Astrocyte (in vitro differentiated cells and primary cell): ENCODE data around the gene BICDL1. TPM values are rescaled to one million over a fixed set of nuclear protein-coding genes. Genes with fewer than 3 reads are reported as not detected.

Experiments
- DNase-seq: peaks from one replicate; pipeline ENCODE4 v3.0.0-alpha.2; 2010; ENCODE audit warnings: low read depth
- FAIRE-seq: peaks from 2 replicates; lab custom pipeline; 2011; peaks lifted over from hg19 to GRCh38; lab: Jason Lieb, UNC
- H2AFZ ChIP-seq: 2 replicates; pipeline ENCODE4 v1.6.0; 2012; ENCODE audit warnings: low read depth, low read length, inconsistent platforms
- H3K27ac ChIP-seq: 2 replicates; pipeline ENCODE4 v1.5.1; 2011; ENCODE audit warnings: low read depth, low read length, inconsistent platforms
- H3K27me3 ChIP-seq: 2 replicates; pipeline ENCODE4 v1.6.0; 2011; ENCODE audit warnings: low read length, inconsistent platforms; ENCODE audit not compliant: insufficient read depth
- H3K36me3 ChIP-seq: 2 replicates; pipeline ENCODE4 v1.5.1; 2011; ENCODE audit warnings: low read length, inconsistent platforms; ENCODE audit not compliant: insufficient read depth
- H3K4me1 ChIP-seq: 2 replicates; pipeline ENCODE4 v1.5.1; 2011; ENCODE audit warnings: low read length, inconsistent platforms; ENCODE audit not compliant: insufficient read depth
- H3K4me2 ChIP-seq: 2 replicates; pipeline ENCODE4 v1.6.0; 2012; ENCODE audit warnings: low read length, inconsistent platforms
- H3K4me3 ChIP-seq: 2 replicates; pipeline ENCODE4 v1.5.1; 2011; ENCODE audit warnings: low read depth, mild to moderate bottlenecking, low read length, inconsistent platforms; ENCODE audit not compliant: insufficient read depth
- H3K79me2 ChIP-seq: 2 replicates; pipeline ENCODE4 v1.6.0; 2012; ENCODE audit warnings: mild to moderate bottlenecking, low read length, inconsistent platforms; ENCODE audit not compliant: insufficient read depth
- H3K9ac ChIP-seq: 2 replicates; pipeline ENCODE4 v1.6.0; 2012; ENCODE audit warnings: mild to moderate bottlenecking, low read length, inconsistent platforms
- H3K9me3 ChIP-seq: 2 replicates; pipeline ENCODE4 v1.5.1; 2012; ENCODE audit warnings: low read depth, mild to moderate bottlenecking, low read length, inconsistent platforms; ENCODE audit not compliant: insufficient read depth
- H4K20me1 ChIP-seq: 2 replicates; pipeline ENCODE4 v1.6.0; 2012; ENCODE audit warnings: low read length, inconsistent platforms; ENCODE audit not compliant: insufficient read depth
- H3K27ac Mint-ChIP-seq: one replicate; pipeline ENCODE4 v1.8.0; 2021; ENCODE audit warnings: mild to moderate bottlenecking, mixed read lengths; ENCODE audit not compliant: unreplicated experiment
- H3K27me3 Mint-ChIP-seq: one replicate; pipeline ENCODE4 v1.8.0; 2021; ENCODE audit warnings: low read depth, mixed read lengths; ENCODE audit not compliant: unreplicated experiment
- H3K36me3 Mint-ChIP-seq: one replicate; pipeline ENCODE4 v1.8.0; 2021; ENCODE audit warnings: low read depth, mixed read lengths; ENCODE audit not compliant: unreplicated experiment
- H3K4me1 Mint-ChIP-seq: one replicate; pipeline ENCODE4 v1.8.0; 2021; ENCODE audit warnings: low read depth, mixed read lengths; ENCODE audit not compliant: unreplicated experiment
- H3K4me3 Mint-ChIP-seq: one replicate; pipeline ENCODE4 v1.8.0; 2021; ENCODE audit warnings: mild to moderate bottlenecking, moderate library complexity, mixed read lengths; ENCODE audit not compliant: unreplicated experiment
- H3K9me3 Mint-ChIP-seq: one replicate; pipeline ENCODE4 v1.8.0; 2021; ENCODE audit warnings: mild to moderate bottlenecking, mixed read lengths; ENCODE audit not compliant: unreplicated experiment
- EZH2 ChIP-seq: IDR thresholded peaks from 2 replicates; pipeline ENCODE4 v1.6.1; 2012; ENCODE audit warnings: mild to moderate bottlenecking, low read length, inconsistent platforms; ENCODE audit not compliant: insufficient read depth
- total RNA-seq: library from RNA; stranded (reverse); gene quantifications from 2 replicates; pipeline ENCODE4 v1.2.1, GENCODE V29; 2021
- TF ChIP-seq, protein P1 (sequence below): IDR thresholded peaks from 2 replicates; pipeline ENCODE4 v1.5.1; 2011; ENCODE audit warnings: low read depth, mild to moderate bottlenecking, inconsistent platforms, low read length, moderate library complexity; ENCODE audit not compliant: insufficient read depth

BICDL1 gene
- total RNA-seq, 1 donor from 2014 or later, result 8.8 TPM

GRCh38 chr12:119989731-119990381 is 820 bp downstream of the BICDL1 start:
- Histone ChIP-seq H3K9ac (no peak overlapping the region), H3K27me3 (peaks cover 41% of the 10 kb centered on the region), H3K79me2 (no peaks in the 10 kb centered on the region), H3K27ac (no peak overlapping the region), H4K20me1 (no peaks in the 10 kb centered on the region), H2AFZ (no peak overlapping the region), H3K4me3 (peak overlapping the region; percentile 17), H3K9me3 (no peaks in the 10 kb centered on the region), H3K36me3 (no peaks in the 10 kb centered on the region), H3K4me2 (peak overlapping the region; percentile 88), H3K4me1 (no peaks in the 10 kb centered on the region)
- peak overlapping the region; percentile 79 for H3K4me3 Mint-ChIP-seq
- H3K4me1 Mint-ChIP-seq, result peaks cover 6% of the 10 kb centered on the region
- no peak overlapping the region for H3K27ac Mint-ChIP-seq
- no peaks in the 10 kb centered on the region for H3K36me3 Mint-ChIP-seq
- FAIRE-seq (no peak), DNase-seq (peak; percentile 52)
- H3K9me3 Mint-ChIP-seq, result no peaks in the 10 kb centered on the region
- TF ChIP-seq, protein P1, sequence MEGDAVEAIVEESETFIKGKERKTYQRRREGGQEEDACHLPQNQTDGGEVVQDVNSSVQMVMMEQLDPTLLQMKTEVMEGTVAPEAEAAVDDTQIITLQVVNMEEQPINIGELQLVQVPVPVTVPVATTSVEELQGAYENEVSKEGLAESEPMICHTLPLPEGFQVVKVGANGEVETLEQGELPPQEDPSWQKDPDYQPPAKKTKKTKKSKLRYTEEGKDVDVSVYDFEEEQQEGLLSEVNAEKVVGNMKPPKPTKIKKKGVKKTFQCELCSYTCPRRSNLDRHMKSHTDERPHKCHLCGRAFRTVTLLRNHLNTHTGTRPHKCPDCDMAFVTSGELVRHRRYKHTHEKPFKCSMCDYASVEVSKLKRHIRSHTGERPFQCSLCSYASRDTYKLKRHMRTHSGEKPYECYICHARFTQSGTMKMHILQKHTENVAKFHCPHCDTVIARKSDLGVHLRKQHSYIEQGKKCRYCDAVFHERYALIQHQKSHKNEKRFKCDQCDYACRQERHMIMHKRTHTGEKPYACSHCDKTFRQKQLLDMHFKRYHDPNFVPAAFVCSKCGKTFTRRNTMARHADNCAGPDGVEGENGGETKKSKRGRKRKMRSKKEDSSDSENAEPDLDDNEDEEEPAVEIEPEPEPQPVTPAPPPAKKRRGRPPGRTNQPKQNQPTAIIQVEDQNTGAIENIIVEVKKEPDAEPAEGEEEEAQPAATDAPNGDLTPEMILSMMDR, result no peak
- TF ChIP-seq EZH2, result peak; percentile 69
- peaks cover 25% of the 10 kb centered on the region for H3K27me3 Mint-ChIP-seq

DNA sequence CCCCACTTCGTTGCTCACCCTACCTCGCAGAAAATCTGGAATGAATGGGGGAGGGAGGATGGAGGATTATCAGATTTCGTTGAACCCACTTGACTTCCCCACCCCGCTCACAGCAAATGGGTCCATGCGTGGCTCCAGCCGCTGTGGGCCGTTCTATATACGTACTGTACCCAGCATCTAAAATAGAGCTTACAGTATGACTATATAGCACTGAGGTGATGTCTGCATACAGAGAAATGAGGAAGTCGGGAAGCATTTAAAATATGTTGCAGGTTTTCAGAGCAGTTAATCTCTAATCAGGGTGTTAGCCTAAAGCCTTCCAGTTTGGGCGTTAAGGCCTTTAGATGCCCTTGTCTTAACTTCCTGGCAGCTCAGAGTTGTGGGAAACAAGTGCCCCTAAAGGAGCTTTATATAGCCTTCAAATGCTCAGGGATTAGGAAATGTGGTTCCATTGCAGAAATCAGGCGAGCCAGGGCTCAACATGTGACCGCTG is 1.4 kb downstream of the BICDL1 start:
- H3K4me2 ChIP-seq, result peak overlapping the region; percentile 79
- Mint-ChIP-seq H3K4me3 (peak overlapping the region; percentile 79), H3K36me3 (no peaks in the 10 kb centered on the region), H3K27me3 (peaks cover 25% of the 10 kb centered on the region), H3K4me1 (peaks cover 6% of the 10 kb centered on the region), H3K27ac (no peak overlapping the region), H3K9me3 (no peaks in the 10 kb centered on the region)
- H3K27ac ChIP-seq, result no peak overlapping the region
- no peak overlapping the region for H3K4me3 ChIP-seq
- no peaks in the 10 kb centered on the region for H3K9me3 ChIP-seq
- H3K4me1 ChIP-seq, result no peaks in the 10 kb centered on the region
- H3K36me3 ChIP-seq, result no peaks in the 10 kb centered on the region
- H2AFZ ChIP-seq, result no peak overlapping the region
- no peak overlapping the region for H3K9ac ChIP-seq
- TF ChIP-seq, protein P1, result no peak
- TF ChIP-seq EZH2, result peak; percentile 58
- H3K79me2 ChIP-seq, result no peaks in the 10 kb centered on the region
- H4K20me1 ChIP-seq, result no peaks in the 10 kb centered on the region
- no peak for FAIRE-seq
- peaks cover 43% of the 10 kb centered on the region for H3K27me3 ChIP-seq
- no peak for DNase-seq

DNA sequence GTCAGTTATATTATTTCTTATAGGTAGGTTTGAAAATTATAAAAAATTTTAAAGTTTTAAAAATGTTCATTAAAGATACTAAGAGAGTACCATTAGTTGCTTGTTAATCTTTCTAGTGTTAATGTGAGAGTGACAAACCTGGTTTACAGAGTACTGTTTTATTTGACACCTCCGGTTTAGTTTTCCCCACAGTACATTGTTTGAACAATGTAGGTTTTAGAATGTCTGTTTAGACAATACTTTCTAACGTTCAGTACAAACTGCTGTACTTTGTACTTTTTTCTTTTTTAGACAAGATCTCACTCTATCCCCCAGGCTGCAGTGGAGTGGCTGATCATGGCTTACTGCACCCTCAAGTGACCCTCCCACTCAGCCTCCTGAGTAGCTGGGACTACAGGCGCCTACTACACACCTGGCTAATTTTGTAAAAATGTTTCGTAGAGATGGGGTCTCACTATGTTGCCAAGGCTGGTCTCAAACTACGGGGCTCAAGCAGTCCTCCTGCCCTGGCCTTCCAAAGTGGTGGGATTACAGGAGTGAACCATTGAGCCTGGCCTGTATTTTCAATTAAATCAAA is 3.2 kb downstream of the BICDL1 start:
- Mint-ChIP-seq H3K4me3 (no peak overlapping the region), H3K27ac (no peak overlapping the region), H3K36me3 (no peaks in the 10 kb centered on the region), H3K9me3 (no peaks in the 10 kb centered on the region), H3K4me1 (peaks cover 8% of the 10 kb centered on the region), H3K27me3 (peaks cover 15% of the 10 kb centered on the region)
- no peaks in the 10 kb centered on the region for H3K4me1 ChIP-seq
- H3K4me3 ChIP-seq, result no peak overlapping the region
- peaks cover 34% of the 10 kb centered on the region for H3K27me3 ChIP-seq
- no peak overlapping the region for H3K9ac ChIP-seq
- no peak overlapping the region for H3K27ac ChIP-seq
- FAIRE-seq (no peak), DNase-seq (no peak)
- no peaks in the 10 kb centered on the region for H3K79me2 ChIP-seq
- no peaks in the 10 kb centered on the region for H3K36me3 ChIP-seq
- H3K4me2 ChIP-seq, result no peak overlapping the region
- no peaks in the 10 kb centered on the region for H3K9me3 ChIP-seq
- no peaks in the 10 kb centered on the region for H4K20me1 ChIP-seq
- H2AFZ ChIP-seq, result no peak overlapping the region
- TF ChIP-seq, protein P1, result no peak
- TF ChIP-seq EZH2, result no peak
